HEK293 (cell line): ENCODE data around the gene CEP20.

Source experiments
- CTCF ChIA-PET: fragments of 350-600 bp; formaldehyde crosslinking; extraction: SDS; loops from one replicate; lab custom pipeline; 2021; ENCODE audit warnings: antibody characterized with exemption; lab: Yijun Ruan, JAX
- POLR2A ChIA-PET: fragments of 300-600 bp; formaldehyde crosslinking; extraction: SDS; loops from one replicate; lab custom pipeline; 2020; ENCODE audit warnings: antibody characterized with exemption, inconsistent platforms; lab: Yijun Ruan, JAX
- H3K27ac ChIP-seq: fragments of 200-500 bp; sonication (Bioruptor generic); 2 replicates; pipeline ENCODE4 v1.5.1; 2014; ENCODE audit warnings: low read depth, low read length, control low read depth, inconsistent platforms; ENCODE audit errors: extremely low read depth
- H3K36me3 ChIP-seq, 2 experiments: fragments of 200-500 bp in 1 of 2; sonication (Bioruptor generic) in 1 of 2; 1 replicate in 1 of 2; 2 replicates in 1 of 2; pipeline ENCODE4 v1.5.1; 2014 to 2017; ENCODE audit warnings: inconsistent platforms in 2 of 2, low read length in 2 of 2; ENCODE audit not compliant: control insufficient read depth in 2 of 2, insufficient read depth in 1 of 2
- H3K4me1 ChIP-seq: fragments of 200-500 bp; sonication (Bioruptor generic); 2 replicates; pipeline ENCODE4 v1.5.1; 2014; ENCODE audit warnings: mild to moderate bottlenecking, low read length, inconsistent platforms; ENCODE audit not compliant: control insufficient read depth, insufficient read depth
- H3K4me3 ChIP-seq: 2 replicates; pipeline ENCODE4 v1.5.1; 2011; ENCODE audit warnings: low read depth, mild to moderate bottlenecking, control low read depth, low read length, moderate library complexity
- H3K9me3 ChIP-seq: fragments of 200-500 bp; sonication (Bioruptor generic); 2 replicates; pipeline ENCODE4 v1.5.1; 2014; ENCODE audit warnings: low read depth, low read length, inconsistent platforms; ENCODE audit not compliant: control insufficient read depth, insufficient read depth
- GLIS2 ChIP-seq: fragments of 450-650 bp; formaldehyde crosslinking; IDR thresholded peaks from 2 replicates; pipeline ENCODE4 v1.5.1; 2016; ENCODE audit warnings: missing biosample characterization, missing genetic modification characterization
- KLF16 ChIP-seq: fragments of 450-650 bp; formaldehyde crosslinking; IDR thresholded peaks from 2 replicates; pipeline ENCODE4 v1.5.1; 2017; ENCODE audit warnings: missing biosample characterization, missing genetic modification characterization
- KLF9 ChIP-seq: fragments of 450-650 bp; formaldehyde crosslinking; IDR thresholded peaks from 2 replicates; pipeline ENCODE4 v1.5.1; 2016; ENCODE audit warnings: missing biosample characterization, missing genetic modification characterization, low read depth
- PRDM1 ChIP-seq: fragments of 450-650 bp; formaldehyde crosslinking; IDR thresholded peaks from 2 replicates; pipeline ENCODE4; 2016; ENCODE audit warnings: missing biosample characterization, missing genetic modification characterization
- SP7 ChIP-seq: fragments of 450-650 bp; formaldehyde crosslinking; IDR thresholded peaks from 2 replicates; pipeline ENCODE4 v1.5.1; 2016; ENCODE audit warnings: missing biosample characterization, missing genetic modification characterization
- ZBTB17 ChIP-seq: fragments of 450-650 bp; formaldehyde crosslinking; IDR thresholded peaks from 2 replicates; pipeline ENCODE4 v1.5.1; 2016; ENCODE audit warnings: missing biosample characterization, missing genetic modification characterization
- ZFHX2 ChIP-seq: fragments of 450-650 bp; formaldehyde crosslinking; conservative IDR thresholded peaks from 2 replicates; pipeline ENCODE4 v1.5.1; 2016; ENCODE audit warnings: missing biosample characterization, missing genetic modification characterization
- ZNF2 ChIP-seq: fragments of 450-650 bp; formaldehyde crosslinking; IDR thresholded peaks from 2 replicates; pipeline ENCODE4 v1.5.1; 2016; ENCODE audit warnings: missing biosample characterization, missing genetic modification characterization
- ZNF335 ChIP-seq: fragments of 450-650 bp; formaldehyde crosslinking; conservative IDR thresholded peaks from 2 replicates; pipeline ENCODE4 v1.5.1; 2016; ENCODE audit warnings: missing biosample characterization, missing genetic modification characterization
- ZNF341 ChIP-seq: fragments of 450-650 bp; formaldehyde crosslinking; IDR thresholded peaks from 2 replicates; pipeline ENCODE4; 2016; ENCODE audit warnings: low read depth, missing biosample characterization, missing genetic modification characterization
- ZNF366 ChIP-seq: fragments of 450-650 bp; formaldehyde crosslinking; conservative IDR thresholded peaks from 2 replicates; pipeline ENCODE4 v1.5.1; 2016; ENCODE audit warnings: missing biosample characterization, missing genetic modification characterization
- ZNF544 ChIP-seq: fragments of 450-650 bp; formaldehyde crosslinking; IDR thresholded peaks from 2 replicates; pipeline ENCODE4 v1.5.0; 2017; ENCODE audit warnings: missing biosample characterization, missing genetic modification characterization
- ZNF596 ChIP-seq: fragments of 450-650 bp; IDR thresholded peaks from 2 replicates; pipeline ENCODE4 v1.5.0; 2018; ENCODE audit warnings: missing biosample characterization, mild to moderate bottlenecking, missing genetic modification characterization, moderate library complexity
- ZNF623 ChIP-seq: fragments of 450-650 bp; formaldehyde crosslinking; IDR thresholded peaks from 2 replicates; pipeline ENCODE4 v1.5.1; 2016; ENCODE audit warnings: missing biosample characterization, missing genetic modification characterization
- ZNF626 ChIP-seq: fragments of 450-650 bp; sonication (Bioruptor Pico); formaldehyde crosslinking; IDR thresholded peaks from 2 replicates; pipeline ENCODE4 v1.5.1; 2018; ENCODE audit warnings: missing biosample characterization, missing genetic modification characterization, inconsistent platforms
- ZNF629 ChIP-seq: fragments of 450-650 bp; formaldehyde crosslinking; IDR thresholded peaks from 2 replicates; pipeline ENCODE4 v1.5.1; 2017; ENCODE audit warnings: missing biosample characterization, missing genetic modification characterization
- ZNF76 ChIP-seq: fragments of 450-650 bp; formaldehyde crosslinking; IDR thresholded peaks from 2 replicates; pipeline ENCODE4; 2016; ENCODE audit warnings: low read depth, missing biosample characterization, missing genetic modification characterization, borderline replicate concordance
- TF ChIP-seq, protein P1 (sequence below): fragments of 450-650 bp; formaldehyde crosslinking; IDR thresholded peaks from 2 replicates; pipeline ENCODE4 v1.5.1; 2017; ENCODE audit warnings: missing biosample characterization, missing genetic modification characterization
- TF ChIP-seq, protein P2 (sequence below): fragments of 450-650 bp; formaldehyde crosslinking; IDR thresholded peaks from 2 replicates; pipeline ENCODE4 v1.5.1; 2017; ENCODE audit warnings: missing biosample characterization, missing genetic modification characterization
- TF ChIP-seq, protein P3 (sequence below): fragments of 450-650 bp; formaldehyde crosslinking; optimal IDR thresholded peaks from 2 replicates; pipeline ENCODE3; 2016; ENCODE audit warnings: missing biosample characterization, mild to moderate bottlenecking, missing genetic modification characterization
- TF ChIP-seq, protein P4 (sequence below): fragments of 450-650 bp; formaldehyde crosslinking; IDR thresholded peaks from 2 replicates; pipeline ENCODE4 v1.5.1; 2016; ENCODE audit warnings: missing biosample characterization, missing genetic modification characterization
- TF ChIP-seq, protein P5 (sequence below): fragments of 450-650 bp; formaldehyde crosslinking; IDR thresholded peaks from 2 replicates; pipeline ENCODE4 v1.5.1; 2016; ENCODE audit warnings: missing biosample characterization, missing genetic modification characterization

The CEP20 gene

DNA sequence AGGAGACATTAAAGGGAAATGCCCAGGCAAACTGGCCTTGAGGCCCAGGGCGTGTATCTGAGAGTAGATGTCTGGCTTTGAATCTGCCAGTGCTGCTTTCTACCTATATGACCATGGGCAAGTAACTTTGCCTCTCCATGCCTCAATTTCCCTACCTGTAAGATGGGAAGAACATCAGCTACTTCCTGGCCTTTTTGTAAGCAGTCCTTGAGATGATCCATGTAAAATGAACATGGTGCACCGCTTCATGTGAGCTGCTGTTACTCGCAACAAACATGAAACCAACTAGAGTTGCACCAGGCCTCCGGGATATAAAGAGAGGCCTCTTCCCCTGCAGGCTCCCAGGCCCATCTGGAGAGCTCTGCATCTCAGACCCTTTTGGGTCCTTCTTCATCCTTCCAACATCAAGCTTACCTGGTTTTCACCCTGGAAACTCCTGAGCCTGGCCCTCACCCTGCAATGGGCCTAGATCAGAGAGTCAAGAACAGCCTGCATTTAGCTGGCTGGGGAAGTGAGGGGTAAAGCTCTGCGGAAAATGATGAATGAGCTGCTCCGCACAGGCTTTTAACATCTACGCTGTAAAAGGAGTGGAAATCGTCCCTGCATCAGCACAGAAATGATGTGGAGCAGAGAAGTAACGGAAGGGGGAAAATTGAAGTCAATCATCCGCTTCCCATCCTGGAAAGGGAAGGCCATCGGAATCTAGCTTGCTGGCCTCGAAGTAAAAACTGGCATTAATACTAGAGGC, 29.3 kb downstream of the CEP20 start:
- no peak overlapping the region for H3K27ac ChIP-seq
- ChIA-PET CTCF (interaction anchor here (2.1 kb wide), 1 partner anchor 15 kb away, joined by 9 read pairs; no protein-coding TSS in a partner anchor), POLR2A (no interaction called here)
- TF ChIP-seq ZNF544 (tag by site-specific recombination) = no peak
- TF ChIP-seq GLIS2 (tag by site-specific recombination) = no peak
- TF ChIP-seq ZNF626 (tag by site-specific recombination) = no peak
- TF ChIP-seq, protein P1, sequence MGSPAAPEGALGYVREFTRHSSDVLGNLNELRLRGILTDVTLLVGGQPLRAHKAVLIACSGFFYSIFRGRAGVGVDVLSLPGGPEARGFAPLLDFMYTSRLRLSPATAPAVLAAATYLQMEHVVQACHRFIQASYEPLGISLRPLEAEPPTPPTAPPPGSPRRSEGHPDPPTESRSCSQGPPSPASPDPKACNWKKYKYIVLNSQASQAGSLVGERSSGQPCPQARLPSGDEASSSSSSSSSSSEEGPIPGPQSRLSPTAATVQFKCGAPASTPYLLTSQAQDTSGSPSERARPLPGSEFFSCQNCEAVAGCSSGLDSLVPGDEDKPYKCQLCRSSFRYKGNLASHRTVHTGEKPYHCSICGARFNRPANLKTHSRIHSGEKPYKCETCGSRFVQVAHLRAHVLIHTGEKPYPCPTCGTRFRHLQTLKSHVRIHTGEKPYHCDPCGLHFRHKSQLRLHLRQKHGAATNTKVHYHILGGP (tag by site-specific recombination) = no peak
- no peaks in the 10 kb centered on the region for H3K9me3 ChIP-seq
- H3K36me3 ChIP-seq = no peaks in the 10 kb centered on the region
- no peak overlapping the region for H3K4me3 ChIP-seq
- H3K4me1 ChIP-seq = 0 out of 2 replicates have a peak, but pooled peaks cover 2% of the 10 kb centered on the region

DNA sequence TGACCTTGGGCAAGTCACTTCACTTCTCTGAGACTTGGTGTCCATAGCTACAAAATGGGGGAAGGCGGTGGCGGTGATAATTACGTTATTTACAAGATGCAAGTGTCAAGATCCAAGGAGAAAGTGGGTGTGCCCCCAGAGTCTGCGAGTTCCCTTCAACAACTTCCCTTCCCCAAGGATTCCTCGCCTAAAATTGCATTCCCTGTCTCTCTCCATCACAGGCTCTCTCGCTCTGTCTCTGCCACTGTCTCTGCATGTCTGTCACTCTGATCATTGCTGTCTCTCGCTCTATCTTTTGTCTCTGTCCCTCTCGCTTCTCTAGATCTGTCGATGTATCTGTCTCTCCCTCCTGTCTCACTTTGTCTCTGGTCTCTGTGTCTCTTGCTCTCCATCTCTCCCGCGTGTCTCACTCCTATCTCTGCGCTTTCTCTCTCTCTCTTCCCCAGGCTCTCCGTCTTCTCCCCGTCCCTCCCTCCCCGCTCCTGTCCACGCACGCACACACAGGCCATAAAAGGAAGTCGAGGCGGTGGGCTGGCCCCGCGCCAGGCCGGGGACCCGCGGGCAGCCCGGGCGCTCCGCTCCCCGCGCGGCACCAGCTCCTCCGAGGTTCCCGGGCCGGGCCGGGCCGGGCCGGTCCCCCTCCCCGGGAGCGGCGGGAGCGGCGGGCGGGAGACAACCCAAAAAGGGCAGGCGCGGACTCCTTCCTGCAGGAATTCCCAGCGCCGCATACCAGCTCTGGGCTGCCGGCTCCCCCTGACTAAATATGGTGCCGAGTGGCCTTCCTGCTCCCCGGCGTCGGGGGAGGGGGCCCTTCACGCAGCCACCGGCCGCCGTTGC, 30.5 kb downstream of the CEP20 start:
- H3K36me3 ChIP-seq = no peaks in the 10 kb centered on the region
- peak; percentile 19; the same call in 1 of the 2 replicates for TF ChIP-seq ZNF341 (tag by site-specific recombination)
- no peak for TF ChIP-seq ZFHX2 (tag by site-specific recombination)
- TF ChIP-seq, protein P1 (tag by site-specific recombination) = 0 out of 2 replicates have a peak, but pooled peaks have one; percentile 26
- TF ChIP-seq PRDM1 (tag by site-specific recombination) = peak; percentile 91
- TF ChIP-seq KLF16 = peak; percentile 41; the same call in 1 of the 2 replicates
- TF ChIP-seq, protein P2, sequence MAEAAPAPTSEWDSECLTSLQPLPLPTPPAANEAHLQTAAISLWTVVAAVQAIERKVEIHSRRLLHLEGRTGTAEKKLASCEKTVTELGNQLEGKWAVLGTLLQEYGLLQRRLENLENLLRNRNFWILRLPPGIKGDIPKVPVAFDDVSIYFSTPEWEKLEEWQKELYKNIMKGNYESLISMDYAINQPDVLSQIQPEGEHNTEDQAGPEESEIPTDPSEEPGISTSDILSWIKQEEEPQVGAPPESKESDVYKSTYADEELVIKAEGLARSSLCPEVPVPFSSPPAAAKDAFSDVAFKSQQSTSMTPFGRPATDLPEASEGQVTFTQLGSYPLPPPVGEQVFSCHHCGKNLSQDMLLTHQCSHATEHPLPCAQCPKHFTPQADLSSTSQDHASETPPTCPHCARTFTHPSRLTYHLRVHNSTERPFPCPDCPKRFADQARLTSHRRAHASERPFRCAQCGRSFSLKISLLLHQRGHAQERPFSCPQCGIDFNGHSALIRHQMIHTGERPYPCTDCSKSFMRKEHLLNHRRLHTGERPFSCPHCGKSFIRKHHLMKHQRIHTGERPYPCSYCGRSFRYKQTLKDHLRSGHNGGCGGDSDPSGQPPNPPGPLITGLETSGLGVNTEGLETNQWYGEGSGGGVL (tag by site-specific recombination) = peak; percentile 51; the same call in 1 of the 2 replicates
- TF ChIP-seq ZNF335 (tag by site-specific recombination) = peak; percentile 66
- TF ChIP-seq SP7 (tag by site-specific recombination) = peak; percentile 66; the same call in 1 of the 2 replicates
- peak; percentile 84 for TF ChIP-seq ZNF366
- no peak for TF ChIP-seq ZNF76 (tag by site-specific recombination)
- TF ChIP-seq ZNF2 (tag by site-specific recombination) = peak; percentile 49
- 0 out of 2 replicates have a peak, but pooled peaks have one; percentile 29 for TF ChIP-seq ZNF596 (tag by site-specific recombination)
- TF ChIP-seq KLF9 (tag by site-specific recombination) = peak; percentile 59; the same call in 1 of the 2 replicates
- TF ChIP-seq, protein P3, sequence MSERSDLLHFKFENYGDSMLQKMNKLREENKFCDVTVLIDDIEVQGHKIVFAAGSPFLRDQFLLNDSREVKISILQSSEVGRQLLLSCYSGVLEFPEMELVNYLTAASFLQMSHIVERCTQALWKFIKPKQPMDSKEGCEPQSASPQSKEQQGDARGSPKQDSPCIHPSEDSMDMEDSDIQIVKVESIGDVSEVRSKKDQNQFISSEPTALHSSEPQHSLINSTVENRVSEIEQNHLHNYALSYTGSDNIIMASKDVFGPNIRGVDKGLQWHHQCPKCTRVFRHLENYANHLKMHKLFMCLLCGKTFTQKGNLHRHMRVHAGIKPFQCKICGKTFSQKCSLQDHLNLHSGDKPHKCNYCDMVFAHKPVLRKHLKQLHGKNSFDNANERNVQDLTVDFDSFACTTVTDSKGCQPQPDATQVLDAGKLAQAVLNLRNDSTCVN (tag by site-specific recombination) = peak; percentile 46
- TF ChIP-seq ZNF629 = no peak
- no peak for TF ChIP-seq ZNF623
- TF ChIP-seq, protein P4, sequence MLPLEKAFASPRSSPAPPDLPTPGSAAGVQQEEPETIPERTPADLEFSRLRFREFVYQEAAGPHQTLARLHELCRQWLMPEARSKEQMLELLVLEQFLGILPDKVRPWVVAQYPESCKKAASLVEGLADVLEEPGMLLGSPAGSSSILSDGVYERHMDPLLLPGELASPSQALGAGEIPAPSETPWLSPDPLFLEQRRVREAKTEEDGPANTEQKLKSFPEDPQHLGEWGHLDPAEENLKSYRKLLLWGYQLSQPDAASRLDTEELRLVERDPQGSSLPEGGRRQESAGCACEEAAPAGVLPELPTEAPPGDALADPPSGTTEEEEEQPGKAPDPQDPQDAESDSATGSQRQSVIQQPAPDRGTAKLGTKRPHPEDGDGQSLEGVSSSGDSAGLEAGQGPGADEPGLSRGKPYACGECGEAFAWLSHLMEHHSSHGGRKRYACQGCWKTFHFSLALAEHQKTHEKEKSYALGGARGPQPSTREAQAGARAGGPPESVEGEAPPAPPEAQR (tag by site-specific recombination) = no peak
- peak; percentile 92 for TF ChIP-seq ZBTB17
- TF ChIP-seq, protein P5, sequence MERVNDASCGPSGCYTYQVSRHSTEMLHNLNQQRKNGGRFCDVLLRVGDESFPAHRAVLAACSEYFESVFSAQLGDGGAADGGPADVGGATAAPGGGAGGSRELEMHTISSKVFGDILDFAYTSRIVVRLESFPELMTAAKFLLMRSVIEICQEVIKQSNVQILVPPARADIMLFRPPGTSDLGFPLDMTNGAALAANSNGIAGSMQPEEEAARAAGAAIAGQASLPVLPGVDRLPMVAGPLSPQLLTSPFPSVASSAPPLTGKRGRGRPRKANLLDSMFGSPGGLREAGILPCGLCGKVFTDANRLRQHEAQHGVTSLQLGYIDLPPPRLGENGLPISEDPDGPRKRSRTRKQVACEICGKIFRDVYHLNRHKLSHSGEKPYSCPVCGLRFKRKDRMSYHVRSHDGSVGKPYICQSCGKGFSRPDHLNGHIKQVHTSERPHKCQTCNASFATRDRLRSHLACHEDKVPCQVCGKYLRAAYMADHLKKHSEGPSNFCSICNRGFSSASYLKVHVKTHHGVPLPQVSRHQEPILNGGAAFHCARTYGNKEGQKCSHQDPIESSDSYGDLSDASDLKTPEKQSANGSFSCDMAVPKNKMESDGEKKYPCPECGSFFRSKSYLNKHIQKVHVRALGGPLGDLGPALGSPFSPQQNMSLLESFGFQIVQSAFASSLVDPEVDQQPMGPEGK (tag by site-specific recombination) = peak; percentile 47; the same call in 1 of the 2 replicates
- no peaks in the 10 kb centered on the region for H3K9me3 ChIP-seq
- ChIA-PET CTCF (interaction anchor here (1.1 to 2.1 kb wide), 2 partner anchors 16 to 37 kb away, joined by 3 to 9 read pairs; no protein-coding TSS in a partner anchor), POLR2A (interaction anchor here (0.6 to 0.7 kb wide), 2 partner anchors 10 to 17 kb away, joined by 3 to 5 read pairs; no protein-coding TSS in a partner anchor)
- 0 out of 2 replicates have a peak, but pooled peaks cover 2% of the 10 kb centered on the region for H3K4me1 ChIP-seq
- H3K4me3 ChIP-seq = peak overlapping the region; percentile 21
- no peak overlapping the region for H3K27ac ChIP-seq
